HepG2 (cell line): ENCODE results near the gene PPDPF. TPM values are rescaled to one million over a fixed set of nuclear protein-coding genes. Genes with fewer than 3 reads are reported as not detected.

Experiments used
- ATAC-seq: fragments of 200-7000 bp; cut with Tn5 transposase; 3 replicates; pipeline ENCODE4 v1.9.1; 2020; ENCODE audit warnings: mild to moderate bottlenecking, moderate library complexity
- BruUV-seq: library from RNA; stranded (reverse); fragments of 400-500 nt; replicated peaks from 2 replicates; lab custom pipeline; 2021; lab: Mats Ljungman, UMichigan
- CTCF ChIA-PET: fragments of 300-600 bp; formaldehyde crosslinking; extraction: SDS; loops from one replicate; lab custom pipeline; 2021; ENCODE audit warnings: low total read pairs, inconsistent platforms, low intra/inter-chr PET ratio; lab: Yijun Ruan, JAX
- POLR2A ChIA-PET: fragments of 350-600 bp; sonication (Branson Sonifier 250); formaldehyde crosslinking; loops from one replicate; lab custom pipeline; 2020; ENCODE audit warnings: antibody characterized with exemption, inconsistent platforms; lab: Yijun Ruan, JAX
- DNase-seq: peaks from one replicate; pipeline ENCODE4 v3.0.0-alpha.2; 2015; ENCODE audit warnings: low spot score
- FAIRE-seq: peaks from 3 replicates; lab custom pipeline; 2011; peaks lifted over from hg19 to GRCh38; lab: Jason Lieb, UNC
- H2AFZ ChIP-seq: one replicate; pipeline ENCODE4 v1.6.1; 2011; ENCODE audit warnings: low read length, inconsistent platforms
- H3K27ac ChIP-seq: fragments of 300-600 bp; 3 replicates; pipeline ENCODE4 v1.8.0; 2011; ENCODE audit warnings: mixed run types, mild to moderate bottlenecking, mixed read lengths, low read length, inconsistent platforms; ENCODE audit not compliant: insufficient read depth; ENCODE audit errors: extremely low read length
- H3K27me3 ChIP-seq, 2 experiments: fragments of 200-600 bp in 1 of 2; 2 replicates in 1 of 2; 3 replicates in 1 of 2; pipeline versions ENCODE4 v1.6.0 to v1.8.0; 2011; ENCODE audit warnings: low read length in 2 of 2, mild to moderate bottlenecking in 2 of 2, moderate library complexity in 2 of 2, inconsistent platforms in 1 of 2; ENCODE audit not compliant: insufficient read depth in 2 of 2, control insufficient read depth in 1 of 2
- H3K36me3 ChIP-seq, 2 experiments: fragments of 200-600 bp in 1 of 2; replicated peaks in 1 of 2; 2 replicates in 1 of 2; 3 replicates in 1 of 2; pipeline versions ENCODE4 v1.5.1 to v1.8.0; 2011; ENCODE audit warnings: low read length in 2 of 2, inconsistent platforms in 1 of 2; ENCODE audit not compliant: insufficient read depth in 2 of 2, control insufficient read depth in 1 of 2
- H3K4me1 ChIP-seq: 2 replicates; pipeline ENCODE4 v1.5.1; 2012; ENCODE audit warnings: low read length, inconsistent platforms; ENCODE audit not compliant: insufficient read depth
- H3K4me2 ChIP-seq: 2 replicates; pipeline ENCODE4 v1.6.0; 2011; ENCODE audit warnings: low read depth, low read length, inconsistent platforms
- H3K4me3 ChIP-seq, 3 experiments: fragments of 200-600 bp in 1 of 3; sonication (generic), shearing (Covaris generic) in 1 of 3; replicated peaks in 1 of 3; 2 replicates each; pipeline ENCODE4 v1.5.1; 2011 to 2016; ENCODE audit warnings: low read length in 3 of 3, inconsistent platforms in 2 of 3, low read depth in 2 of 3, mild to moderate bottlenecking in 2 of 3, control low read depth in 1 of 3, mixed read lengths in 1 of 3; ENCODE audit not compliant: insufficient read depth in 1 of 3
- H3K79me2 ChIP-seq: one replicate; pipeline ENCODE4 v1.6.1; 2011; ENCODE audit warnings: low read length, inconsistent platforms; ENCODE audit not compliant: insufficient read depth
- H3K9ac ChIP-seq: 2 replicates; pipeline ENCODE4 v1.6.0; 2011; ENCODE audit warnings: mild to moderate bottlenecking, low read depth, low read length, inconsistent platforms; ENCODE audit not compliant: insufficient read depth
- H3K9me3 ChIP-seq: 2 replicates; pipeline ENCODE4 v1.5.1; 2012; ENCODE audit warnings: mild to moderate bottlenecking, low read length
- H4K20me1 ChIP-seq: 2 replicates; pipeline ENCODE4 v1.6.0; 2011; ENCODE audit warnings: inconsistent platforms, mild to moderate bottlenecking, low read length, moderate library complexity; ENCODE audit not compliant: insufficient read depth
- ARID2 ChIP-seq: sonication (generic); formaldehyde crosslinking; IDR thresholded peaks from 2 replicates; pipeline ENCODE4 v1.8.1; 2022; ENCODE audit warnings: mild to moderate bottlenecking, missing genetic modification reagents, borderline replicate concordance
- CBX1 ChIP-seq: IDR thresholded peaks from one replicate; pipeline ENCODE4 v1.6.1; 2016; ENCODE audit warnings: antibody characterized with exemption, low read depth
- FOXP1 ChIP-seq, 2 experiments: fragments of 450-650 bp in 1 of 2; IDR thresholded peaks; 2 replicates each; pipeline ENCODE4 v1.6.1; 2017 to 2018; ENCODE audit warnings: antibody characterized with exemption in 1 of 2
- MAF1 ChIP-seq: sonication (generic); formaldehyde crosslinking; IDR thresholded peaks from 2 replicates; pipeline ENCODE4 v1.5.0; 2020; ENCODE audit warnings: missing genetic modification reagents, borderline replicate concordance
- MTF1 ChIP-seq: sonication (generic); formaldehyde crosslinking; IDR thresholded peaks from 2 replicates; pipeline ENCODE4 v1.5.0; 2020; ENCODE audit warnings: missing genetic modification reagents
- RORA ChIP-seq: sonication (generic); formaldehyde crosslinking; IDR thresholded peaks from 2 replicates; pipeline ENCODE4 v1.5.0; 2020; ENCODE audit warnings: mild to moderate bottlenecking, missing genetic modification reagents, moderate library complexity
- ZNF24 ChIP-seq: fragments of 450-650 bp; IDR thresholded peaks from 2 replicates; pipeline ENCODE4 v1.6.1; 2017; ENCODE audit warnings: antibody characterized with exemption, mild to moderate bottlenecking
- ZNF747 ChIP-seq: sonication (generic); formaldehyde crosslinking; IDR thresholded peaks from 2 replicates; pipeline ENCODE4 v1.8.1; 2023; ENCODE audit warnings: missing genetic modification reagents, mild to moderate bottlenecking, borderline replicate concordance
- ZSCAN12 ChIP-seq: sonication (generic); formaldehyde crosslinking; IDR thresholded peaks from 2 replicates; pipeline ENCODE4 v1.9.0; 2021; ENCODE audit warnings: mild to moderate bottlenecking, missing genetic modification reagents
- WGBS: methylation state at CpG from one replicate; pipeline ENCODE4 v1.1.6; 2017; ENCODE audit warnings: low lambda C conversion rate; 5-methylcytosine and 5-hydroxymethylcytosine counted together
- in situ Hi-C: cut with HindIII; loops from 2 replicates; pipeline ENCODE4 v1.10.0; 2017; ENCODE audit warnings: low pct_unique_long_range_greater_than_20kb; ENCODE audit not compliant: extremely low pct_ligation_motif_present
- intact Hi-C: fragments of 100-400 bp; cut with micrococcal nuclease; formaldehyde crosslinking; loops from one replicate; pipeline ENCODE4 v1.10.0; 2022; ENCODE audit not compliant: unreplicated experiment
- polyA plus RNA-seq, 8 experiments: library from polyadenylated mRNA; depleted of rRNA in 3 of 8; stranded (reverse) in 7 of 8; unstranded in 1 of 8; fragments of >200 nt; fragmentation: Illumina TruSeq in 4 of 8; extraction: Trizol in 4 of 8; gene quantifications; 2 replicates each; pipeline versions ENCODE4 v1.2.1 to v1.2.3, GENCODE V29; 2011 to 2016; ENCODE audit warnings: low read depth in 4 of 8, missing spikeins in 1 of 8, mixed read lengths in 1 of 8; ENCODE audit not compliant: insufficient read depth in 1 of 8
- total RNA-seq, 5 experiments: library from RNA; depleted of rRNA; stranded (reverse); fragments of >200 nt; fragmentation: Illumina TruSeq; extraction: Trizol; gene quantifications; 2 replicates each; pipeline ENCODE4 v1.2.3, GENCODE V29; 2016; ENCODE audit warnings: low read depth in 1 of 5
- TF ChIP-seq, protein P1 (sequence below): sonication (generic); formaldehyde crosslinking; IDR thresholded peaks from 2 replicates; pipeline ENCODE4 v1.5.1; 2020; ENCODE audit warnings: mild to moderate bottlenecking, missing genetic modification reagents
- TF ChIP-seq, protein P2 (sequence below): sonication (generic); formaldehyde crosslinking; IDR thresholded peaks from 2 replicates; pipeline ENCODE4 v1.9.0; 2021; ENCODE audit warnings: missing genetic modification reagents, mild to moderate bottlenecking, borderline replicate concordance
- TF ChIP-seq, protein P3 (sequence below): IDR thresholded peaks from 2 replicates; pipeline ENCODE4 v1.6.1; 2016; ENCODE audit warnings: low read depth

PPDPF gene
- total and polyA plus RNA-seq, 2 of the 13 experiments (the other 11 are each of a cell fraction or from before 2014, with no cell fraction given) = 1.8 to 7.0 TPM

GRCh38 chr20:63505723-63506122, 14.8 kb upstream of the PPDPF start:
- H3K36me3 ChIP-seq = no peaks in the 10 kb centered on the region
- no peaks in the 10 kb centered on the region for H3K9me3 ChIP-seq
- POLR2A ChIA-PET = no interaction called here
- H3K4me3 ChIP-seq = no peak overlapping the region
- WGBS = 38% methylated on average over 12 of the region's 12 CpGs
- no peak for FAIRE-seq
- ATAC-seq = no peak
- H2AFZ ChIP-seq = no peak overlapping the region
- CTCF ChIA-PET = no interaction called here
- DNase-seq = no peak
- no peak overlapping the region for H3K27ac ChIP-seq
- BruUV-seq = no TSS peak
- no peak overlapping the region for H3K9ac ChIP-seq
- H4K20me1 ChIP-seq = no peaks in the 10 kb centered on the region; the same call in 1 of the 2 replicates
- TF ChIP-seq CBX1 = no peak
- no peak for TF ChIP-seq ZSCAN12 (CRISPR knock-in tag)
- no peak for TF ChIP-seq FOXP1 (IDR thresholded peaks at IDR 0.05)
- no peak for TF ChIP-seq FOXP1 (CRISPR knock-in tag; IDR thresholded peaks at IDR 0.05)
- TF ChIP-seq, protein P1, sequence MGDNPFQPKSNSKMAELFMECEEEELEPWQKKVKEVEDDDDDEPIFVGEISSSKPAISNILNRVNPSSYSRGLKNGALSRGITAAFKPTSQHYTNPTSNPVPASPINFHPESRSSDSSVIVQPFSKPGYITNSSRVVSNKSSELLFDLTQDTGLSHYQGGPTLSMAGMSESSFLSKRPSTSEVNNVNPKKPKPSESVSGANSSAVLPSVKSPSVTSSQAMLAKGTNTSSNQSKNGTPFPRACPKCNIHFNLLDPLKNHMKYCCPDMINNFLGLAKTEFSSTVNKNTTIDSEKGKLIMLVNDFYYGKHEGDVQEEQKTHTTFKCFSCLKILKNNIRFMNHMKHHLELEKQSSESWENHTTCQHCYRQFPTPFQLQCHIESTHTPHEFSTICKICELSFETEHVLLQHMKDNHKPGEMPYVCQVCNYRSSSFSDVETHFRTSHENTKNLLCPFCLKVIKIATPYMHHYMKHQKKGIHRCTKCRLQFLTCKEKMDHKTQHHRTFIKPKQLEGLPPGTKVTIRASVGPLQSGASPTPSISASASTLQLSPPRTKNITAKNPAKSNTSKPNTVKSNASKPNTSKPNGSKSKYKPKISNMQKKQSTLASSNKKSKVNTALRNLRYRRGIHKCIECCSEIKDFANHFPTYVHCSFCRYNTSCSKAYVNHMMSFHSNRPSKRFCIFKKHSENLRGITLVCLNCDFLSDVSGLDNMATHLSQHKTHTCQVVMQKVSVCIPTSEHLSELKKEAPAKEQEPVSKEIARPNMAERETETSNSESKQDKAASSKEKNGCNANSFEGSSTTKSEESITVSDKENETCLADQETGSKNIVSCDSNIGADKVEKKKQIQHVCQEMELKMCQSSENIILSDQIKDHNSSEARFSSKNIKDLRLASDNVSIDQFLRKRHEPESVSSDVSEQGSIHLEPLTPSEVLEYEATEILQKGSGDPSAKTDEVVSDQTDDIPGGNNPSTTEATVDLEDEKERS (CRISPR knock-in tag) = no peak
- TF ChIP-seq, protein P2, sequence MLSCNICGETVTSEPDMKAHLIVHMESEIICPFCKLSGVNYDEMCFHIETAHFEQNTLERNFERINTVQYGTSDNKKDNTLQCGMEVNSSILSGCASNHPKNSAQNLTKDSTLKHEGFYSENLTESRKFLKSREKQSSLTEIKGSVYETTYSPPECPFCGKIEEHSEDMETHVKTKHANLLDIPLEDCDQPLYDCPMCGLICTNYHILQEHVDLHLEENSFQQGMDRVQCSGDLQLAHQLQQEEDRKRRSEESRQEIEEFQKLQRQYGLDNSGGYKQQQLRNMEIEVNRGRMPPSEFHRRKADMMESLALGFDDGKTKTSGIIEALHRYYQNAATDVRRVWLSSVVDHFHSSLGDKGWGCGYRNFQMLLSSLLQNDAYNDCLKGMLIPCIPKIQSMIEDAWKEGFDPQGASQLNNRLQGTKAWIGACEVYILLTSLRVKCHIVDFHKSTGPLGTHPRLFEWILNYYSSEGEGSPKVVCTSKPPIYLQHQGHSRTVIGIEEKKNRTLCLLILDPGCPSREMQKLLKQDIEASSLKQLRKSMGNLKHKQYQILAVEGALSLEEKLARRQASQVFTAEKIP (CRISPR knock-in tag) = no peak
- TF ChIP-seq RORA (CRISPR knock-in tag) = no peak
- no peak for TF ChIP-seq MAF1
- no peak for TF ChIP-seq MTF1 (CRISPR knock-in tag)
- no peak for TF ChIP-seq ARID2 (CRISPR knock-in tag)
- no peak for TF ChIP-seq ZNF747 (CRISPR knock-in tag)
- TF ChIP-seq ZNF24 = no peak
- TF ChIP-seq, protein P3, sequence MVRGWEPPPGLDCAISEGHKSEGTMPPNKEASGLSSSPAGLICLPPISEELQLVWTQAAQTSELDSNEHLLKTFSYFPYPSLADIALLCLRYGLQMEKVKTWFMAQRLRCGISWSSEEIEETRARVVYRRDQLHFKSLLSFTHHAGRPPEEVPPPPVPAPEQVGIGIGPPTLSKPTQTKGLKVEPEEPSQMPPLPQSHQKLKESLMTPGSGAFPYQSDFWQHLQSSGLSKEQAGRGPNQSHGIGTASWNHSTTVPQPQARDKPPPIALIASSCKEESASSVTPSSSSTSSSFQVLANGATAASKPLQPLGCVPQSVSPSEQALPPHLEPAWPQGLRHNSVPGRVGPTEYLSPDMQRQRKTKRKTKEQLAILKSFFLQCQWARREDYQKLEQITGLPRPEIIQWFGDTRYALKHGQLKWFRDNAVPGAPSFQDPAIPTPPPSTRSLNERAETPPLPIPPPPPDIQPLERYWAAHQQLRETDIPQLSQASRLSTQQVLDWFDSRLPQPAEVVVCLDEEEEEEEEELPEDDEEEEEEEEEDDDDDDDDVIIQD (CRISPR knock-in tag) = no peak
- in situ Hi-C loops = no loop called here
- H3K27me3 ChIP-seq = peaks cover 18 to 89% of the 10 kb centered on the region in 2 experiments; a peak in 4 of 5 replicates
- intact Hi-C loops = no loop called here
- no peaks in the 10 kb centered on the region for H3K79me2 ChIP-seq
- no peaks in the 10 kb centered on the region for H3K4me1 ChIP-seq
- H3K4me2 ChIP-seq = no peak overlapping the region
